H9 (cell line): Measurements from ENCODE around the gene F9. TPM values are rescaled to one million over a fixed set of nuclear protein-coding genes. Genes with fewer than 3 reads are reported as not detected.

Experiments used
- DNase-seq: peaks from one replicate; pipeline ENCODE4 v3.0.0-alpha.2; 2017
- H2AFZ ChIP-seq: one replicate; pipeline ENCODE4 v1.6.1; 2013; ENCODE audit warnings: mild to moderate bottlenecking, low read length, control low read depth, moderate library complexity
- H2AK5ac ChIP-seq: 2 replicates; pipeline ENCODE4 v1.6.1; 2013; ENCODE audit warnings: low read length, control low read depth, mixed read lengths; ENCODE audit not compliant: insufficient read length
- H2BK120ac ChIP-seq: one replicate; pipeline ENCODE4 v1.6.1; 2013; ENCODE audit warnings: low read depth, mild to moderate bottlenecking, low read length, control low read depth, inconsistent platforms; ENCODE audit not compliant: poor library complexity, severe bottlenecking
- H2BK12ac ChIP-seq: 2 replicates; pipeline ENCODE4 v1.6.1; 2013; ENCODE audit warnings: low read length, control low read depth, mixed read lengths, low read depth; ENCODE audit not compliant: insufficient read length
- H2BK15ac ChIP-seq: 2 replicates; pipeline ENCODE4 v1.6.1; 2013; ENCODE audit warnings: low read depth, low read length, control low read depth
- H2BK20ac ChIP-seq: one replicate; pipeline ENCODE4 v1.6.1; 2013; ENCODE audit warnings: low read depth, mild to moderate bottlenecking, low read length, control low read depth, inconsistent platforms; ENCODE audit not compliant: poor library complexity, severe bottlenecking
- H2BK5ac ChIP-seq: 2 replicates; pipeline ENCODE4 v1.6.1; 2013; ENCODE audit warnings: low read length, control low read depth, mixed read lengths; ENCODE audit not compliant: insufficient read length
- H3K14ac ChIP-seq: 2 replicates; pipeline ENCODE4 v1.6.1; 2013; ENCODE audit warnings: low read length, control low read depth; ENCODE audit not compliant: insufficient read depth
- H3K18ac ChIP-seq: 2 replicates; pipeline ENCODE4 v1.6.1; 2013; ENCODE audit warnings: low read depth, mild to moderate bottlenecking, mixed read lengths, low read length, control low read depth; ENCODE audit not compliant: insufficient read length
- H3K23ac ChIP-seq: 2 replicates; pipeline ENCODE4 v1.6.1; 2013; ENCODE audit warnings: low read length, control low read depth, mixed read lengths, low read depth; ENCODE audit not compliant: insufficient read length
- H3K23me2 ChIP-seq: 2 replicates; pipeline ENCODE4 v1.6.1; 2013; ENCODE audit warnings: low read depth, mild to moderate bottlenecking, mixed read lengths, low read length, control low read depth; ENCODE audit not compliant: insufficient read length, poor library complexity, severe bottlenecking
- H3K27ac ChIP-seq: 2 replicates; pipeline ENCODE4 v1.5.1; 2013; ENCODE audit warnings: low read length, control low read depth, mixed read lengths, low read depth; ENCODE audit not compliant: insufficient read length
- H3K27me3 ChIP-seq: 2 replicates; pipeline ENCODE4 v1.6.1; 2013; ENCODE audit warnings: low read length, control low read depth, inconsistent platforms; ENCODE audit not compliant: insufficient read depth
- H3K4ac ChIP-seq: 2 replicates; pipeline ENCODE4 v1.6.1; 2013; ENCODE audit warnings: low read depth, mild to moderate bottlenecking, control low read depth, inconsistent platforms, low read length, moderate library complexity
- H3K4me1 ChIP-seq: 2 replicates; pipeline ENCODE4 v1.6.1; 2013; ENCODE audit warnings: low read length, control low read depth, inconsistent platforms; ENCODE audit not compliant: insufficient read depth
- H3K4me2 ChIP-seq: 2 replicates; pipeline ENCODE4 v1.6.1; 2013; ENCODE audit warnings: low read length, control low read depth, mixed read lengths; ENCODE audit not compliant: insufficient read length, insufficient read depth
- H3K56ac ChIP-seq: 2 replicates; pipeline ENCODE4 v1.6.1; 2013; ENCODE audit warnings: low read depth, mild to moderate bottlenecking, mixed read lengths, low read length, control low read depth; ENCODE audit not compliant: insufficient read length
- H3K79me1 ChIP-seq: 2 replicates; pipeline ENCODE4 v1.6.1; 2013; ENCODE audit warnings: low read depth, mild to moderate bottlenecking, moderate library complexity, low read length, control low read depth, inconsistent platforms; ENCODE audit not compliant: insufficient read depth, poor library complexity, severe bottlenecking
- H3K79me2 ChIP-seq: 2 replicates; pipeline ENCODE4 v1.6.1; 2013; ENCODE audit warnings: low read length, control low read depth, inconsistent platforms; ENCODE audit not compliant: insufficient read depth
- H3K9ac ChIP-seq: 2 replicates; pipeline ENCODE4 v1.6.1; 2013; ENCODE audit warnings: low read length, control low read depth, mixed read lengths; ENCODE audit not compliant: insufficient read length; ENCODE audit errors: extremely low read depth
- H3K9me3 ChIP-seq: one replicate; pipeline ENCODE4 v1.6.1; 2013; ENCODE audit warnings: low read depth, low read length, inconsistent platforms; ENCODE audit not compliant: control insufficient read depth
- H3T11ph ChIP-seq: one replicate; pipeline ENCODE4 v1.6.1; 2013; ENCODE audit warnings: mild to moderate bottlenecking, low read length, control low read depth, inconsistent platforms
- H4K20me1 ChIP-seq: one replicate; pipeline ENCODE4 v1.6.1; 2013; ENCODE audit not compliant: control insufficient read depth, insufficient read length, insufficient read depth
- H4K5ac ChIP-seq: 2 replicates; pipeline ENCODE4 v1.6.1; 2013; ENCODE audit warnings: low read depth, mild to moderate bottlenecking, mixed read lengths, low read length, control low read depth; ENCODE audit not compliant: insufficient read length
- H4K8ac ChIP-seq: replicated peaks from 2 replicates; pipeline ENCODE4 v1.6.1; 2013; ENCODE audit warnings: low read length, control low read depth, mixed read lengths, low read depth; ENCODE audit not compliant: insufficient read length
- H4K91ac ChIP-seq: 2 replicates; pipeline ENCODE4 v1.6.1; 2013; ENCODE audit warnings: low read depth, mild to moderate bottlenecking, moderate library complexity, mixed read lengths, low read length, control low read depth; ENCODE audit not compliant: insufficient read length
- H3K27ac Mint-ChIP-seq, 3 experiments: 2 replicates in 2 of 3; 3 replicates in 1 of 3; pipeline ENCODE4 v1.8.0; 2020 to 2021; ENCODE audit warnings: mixed read lengths in 3 of 3, mild to moderate bottlenecking in 1 of 3, moderate library complexity in 1 of 3
- H3K27me3 Mint-ChIP-seq: 2 replicates; pipeline ENCODE4 v1.8.0; 2021; ENCODE audit warnings: low read depth, mild to moderate bottlenecking, moderate library complexity, mixed read lengths
- H3K36me3 Mint-ChIP-seq, 3 experiments: 2 replicates in 2 of 3; 3 replicates in 1 of 3; pipeline ENCODE4 v1.8.0; 2020 to 2021; ENCODE audit warnings: low read depth in 3 of 3, mixed read lengths in 3 of 3; ENCODE audit not compliant: insufficient read depth in 1 of 3
- H3K4me1 Mint-ChIP-seq, 2 experiments: 2 replicates each; pipeline ENCODE4 v1.8.0; 2020; ENCODE audit warnings: mixed read lengths in 2 of 2
- H3K4me3 Mint-ChIP-seq, 2 experiments: 2 replicates in 1 of 2; 3 replicates in 1 of 2; pipeline ENCODE4 v1.8.0; 2020 to 2021; ENCODE audit warnings: mild to moderate bottlenecking in 2 of 2, mixed read lengths in 2 of 2, moderate library complexity in 1 of 2
- H3K9me3 Mint-ChIP-seq, 2 experiments: 2 replicates in 1 of 2; 3 replicates in 1 of 2; pipeline ENCODE4 v1.8.0; 2020; ENCODE audit warnings: mild to moderate bottlenecking in 2 of 2, mixed read lengths in 2 of 2, moderate library complexity in 1 of 2
- WGBS: extraction: QIAGEN DNeasy Blood & Tissue Kit; methylation state at CpG from one replicate; pipeline ENCODE4 v1.1.7; 2013; ENCODE audit warnings: missing lambda C conversion rate, low lambda C conversion rate, mixed read lengths; ENCODE audit not compliant: insufficient read length; ENCODE audit errors: extremely low coverage; 5-methylcytosine and 5-hydroxymethylcytosine counted together
- total RNA-seq: library from RNA; stranded (reverse); gene quantifications from 2 replicates; pipeline ENCODE4 v1.2.1, GENCODE V29; 2021
- TF ChIP-seq, protein P1 (sequence below): fragments of 200-600 bp; sonication (generic); conservative IDR thresholded peaks from 3 replicates; pipeline ENCODE4 v1.8.0; 2021; ENCODE audit warnings: antibody characterized with exemption, mild to moderate bottlenecking

F9 gene
- total RNA-seq, 1 experiment from 2014 or later: not detected

DNA sequence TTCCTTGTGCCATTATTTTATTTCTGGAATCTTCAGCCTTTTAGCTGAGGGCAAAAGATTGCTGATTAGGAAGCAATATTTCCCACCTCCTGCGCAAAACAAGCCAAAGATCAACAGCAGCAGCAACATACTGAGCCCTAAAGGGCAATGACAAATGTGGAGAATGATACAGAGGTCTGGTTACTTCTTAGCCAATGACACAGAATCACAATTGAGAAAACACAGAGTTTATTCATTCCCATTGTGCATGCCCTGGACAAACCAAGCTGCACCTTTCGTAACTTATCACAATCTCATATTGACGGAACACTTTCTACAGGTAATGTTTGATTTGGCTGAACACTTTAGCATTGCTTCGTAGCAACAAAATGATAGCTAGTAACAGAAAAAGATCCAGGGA is 13.4 kb downstream of the F9 start:
- Mint-ChIP-seq H3K36me3 (no peaks in the 10 kb centered on the region), H3K4me1 (no peaks in the 10 kb centered on the region), H3K27me3 (no peaks in the 10 kb centered on the region; the same call in 1 of the 2 replicates), H3K9me3 (peaks cover 0 to 38% of the 10 kb centered on the region in 2 experiments; a peak in 2 of 5 replicates), H3K4me3 (no peak overlapping the region), H3K27ac (no peak overlapping the region)
- no peaks in the 10 kb centered on the region for H3K4me1 ChIP-seq
- no CpG with 5 or more reads among the region's 4 CpGs for WGBS
- TF ChIP-seq, protein P1, sequence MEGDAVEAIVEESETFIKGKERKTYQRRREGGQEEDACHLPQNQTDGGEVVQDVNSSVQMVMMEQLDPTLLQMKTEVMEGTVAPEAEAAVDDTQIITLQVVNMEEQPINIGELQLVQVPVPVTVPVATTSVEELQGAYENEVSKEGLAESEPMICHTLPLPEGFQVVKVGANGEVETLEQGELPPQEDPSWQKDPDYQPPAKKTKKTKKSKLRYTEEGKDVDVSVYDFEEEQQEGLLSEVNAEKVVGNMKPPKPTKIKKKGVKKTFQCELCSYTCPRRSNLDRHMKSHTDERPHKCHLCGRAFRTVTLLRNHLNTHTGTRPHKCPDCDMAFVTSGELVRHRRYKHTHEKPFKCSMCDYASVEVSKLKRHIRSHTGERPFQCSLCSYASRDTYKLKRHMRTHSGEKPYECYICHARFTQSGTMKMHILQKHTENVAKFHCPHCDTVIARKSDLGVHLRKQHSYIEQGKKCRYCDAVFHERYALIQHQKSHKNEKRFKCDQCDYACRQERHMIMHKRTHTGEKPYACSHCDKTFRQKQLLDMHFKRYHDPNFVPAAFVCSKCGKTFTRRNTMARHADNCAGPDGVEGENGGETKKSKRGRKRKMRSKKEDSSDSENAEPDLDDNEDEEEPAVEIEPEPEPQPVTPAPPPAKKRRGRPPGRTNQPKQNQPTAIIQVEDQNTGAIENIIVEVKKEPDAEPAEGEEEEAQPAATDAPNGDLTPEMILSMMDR: no peak
- no peaks in the 10 kb centered on the region for H3K9me3 ChIP-seq
- H3K27me3 ChIP-seq: no peaks in the 10 kb centered on the region
- H2BK20ac ChIP-seq: no peak overlapping the region
- H4K5ac ChIP-seq: no peak overlapping the region
- H4K8ac ChIP-seq: no peak overlapping the region
- no peak overlapping the region for H3K23ac ChIP-seq
- H3K14ac ChIP-seq: no peak overlapping the region
- no peak overlapping the region for H3K4ac ChIP-seq
- H3K79me1 ChIP-seq: no peaks in the 10 kb centered on the region
- H2BK5ac ChIP-seq: no peak overlapping the region
- H2AK5ac ChIP-seq: no peak overlapping the region
- no peak overlapping the region for H2BK120ac ChIP-seq
- H2BK12ac ChIP-seq: no peak overlapping the region
- no peak overlapping the region for H3K27ac ChIP-seq
- H3K4me2 ChIP-seq: no peak overlapping the region
- H4K91ac ChIP-seq: no peak overlapping the region
- H2AFZ ChIP-seq: no peak overlapping the region
- no peak overlapping the region for H3K9ac ChIP-seq
- H3K18ac ChIP-seq: no peak overlapping the region
- no peak overlapping the region for H3T11ph ChIP-seq
- no peak overlapping the region for H2BK15ac ChIP-seq
- H3K79me2 ChIP-seq: no peaks in the 10 kb centered on the region
- H3K56ac ChIP-seq: no peak overlapping the region
- no peaks in the 10 kb centered on the region for H3K23me2 ChIP-seq
- DNase-seq: no peak
- no peaks in the 10 kb centered on the region for H4K20me1 ChIP-seq
